ENCODE measurements around the gene SCAMP4. TPM values are rescaled to one million over a fixed set of nuclear protein-coding genes. Genes with fewer than 3 reads are reported as not detected.

The SCAMP4 gene
- total RNA-seq, 1 experiment from 2014 or later: 63.3 TPM

- Histone ChIP-seq H3K9me3 (ENCODE audit: control insufficient read depth in 1 of 2, insufficient read depth in 1 of 2, low read depth in 1 of 2, low read length in 2 of 2) (no peaks in the 10 kb centered on the region), H3K9ac (ENCODE audit: low read length) (peak overlapping the region; percentile 94)
Observed at GRCh38 chr19:1883784-1884183, 21.4 kb upstream of the SCAMP4 start.

More at GRCh38 chr19:1883784-1884183, 21.4 kb upstream of the SCAMP4 start:
- no peaks in the 10 kb centered on the region for H3K27me3 ChIP-seq (ENCODE audit: insufficient read depth, low read length)
- no peak for DNase-seq (ENCODE audit: low read depth, low spot score)
- intact Hi-C loops (cut with micrococcal nuclease): no loop called here
- RAD21 ChIA-PET (ENCODE audit: low non-redundant PET in 1 of 2, low total read pairs in 2 of 2, uncharacterized antibody in 2 of 2, unreplicated experiment in 2 of 2): no interaction called here
- peaks cover 10 to 30% of the 10 kb centered on the region in 2 experiments; a peak in 3 of 4 replicates for H3K4me1 ChIP-seq (ENCODE audit: control insufficient read depth in 1 of 2, insufficient read depth in 2 of 2, low read length in 2 of 2)
- POLR2A ChIA-PET: no interaction called here
- no peak overlapping the region for H2AFZ ChIP-seq (ENCODE audit: low read depth, low read length, poor library complexity, severe bottlenecking)
- ATAC-seq: no peak
- H3K36me3 ChIP-seq (ENCODE audit: control insufficient read depth in 1 of 2, insufficient read depth in 2 of 2, low read length in 2 of 2): no peaks in the 10 kb centered on the region
- no peak for TF ChIP-seq SRF (IDR thresholded peaks at IDR 0.05; ENCODE audit: low read depth)
- TF ChIP-seq ATF3 (IDR thresholded peaks at IDR 0.05): no peak
- TF ChIP-seq ELF1 (IDR thresholded peaks at IDR 0.05; ENCODE audit: borderline replicate concordance, low read depth): no peak
- no peak for TF ChIP-seq POLR2AphosphoS5 (IDR thresholded peaks at IDR 0.05; ENCODE audit: low read depth, low read length)
- no peak for TF ChIP-seq MAX (IDR thresholded peaks at IDR 0.05)
- no peak for TF ChIP-seq RAD21 (IDR thresholded peaks at IDR 0.05; ENCODE audit: low read depth)
- no peak for TF ChIP-seq CTCF (IDR thresholded peaks at IDR 0.05 in 2 of 3, conservative IDR thresholded peaks at IDR 0.05 in 1 of 3; ENCODE audit: borderline replicate concordance in 1 of 3, insufficient read depth in 1 of 3, low read depth in 2 of 3, low read length in 2 of 3)
- no peak for TF ChIP-seq POLR2A (IDR thresholded peaks at IDR 0.05; ENCODE audit: borderline replicate concordance, extremely low read depth, insufficient read depth, insufficient read length)
- TF ChIP-seq ZFX (IDR thresholded peaks at IDR 0.05): no peak
- H3K79me2 ChIP-seq (ENCODE audit: insufficient read depth, low read length): peaks cover 44% of the 10 kb centered on the region
- no peaks in the 10 kb centered on the region for H4K20me1 ChIP-seq (ENCODE audit: insufficient read depth)
- CTCF ChIA-PET: no interaction called here
- H3K4me2 ChIP-seq (ENCODE audit: low read length): peak overlapping the region; percentile 94
- H3K27ac ChIP-seq (ENCODE audit: low read depth, low read length): no peak overlapping the region; the same call in 1 of the 2 replicates
- TSS peak; percentile 67 for BruUV-seq (replicated peaks)
- H3K4me3 ChIP-seq (replicated peaks in 1 of 2; ENCODE audit: low read depth in 1 of 2, low read length in 2 of 2): peak overlapping the region; percentile 94 to 97
- H3K9me2 ChIP-seq (ENCODE audit: insufficient read depth): no peaks in the 10 kb centered on the region

Data from HCT116 (cell line).